Measurements from ENCODE around the gene PDZD8. TPM values are rescaled to one million over a fixed set of nuclear protein-coding genes. Genes with fewer than 3 reads are reported as not detected.

Gene PDZD8
- total RNA-seq, 2 experiments from 2014 or later = 10.9 to 13.4 TPM

DNA sequence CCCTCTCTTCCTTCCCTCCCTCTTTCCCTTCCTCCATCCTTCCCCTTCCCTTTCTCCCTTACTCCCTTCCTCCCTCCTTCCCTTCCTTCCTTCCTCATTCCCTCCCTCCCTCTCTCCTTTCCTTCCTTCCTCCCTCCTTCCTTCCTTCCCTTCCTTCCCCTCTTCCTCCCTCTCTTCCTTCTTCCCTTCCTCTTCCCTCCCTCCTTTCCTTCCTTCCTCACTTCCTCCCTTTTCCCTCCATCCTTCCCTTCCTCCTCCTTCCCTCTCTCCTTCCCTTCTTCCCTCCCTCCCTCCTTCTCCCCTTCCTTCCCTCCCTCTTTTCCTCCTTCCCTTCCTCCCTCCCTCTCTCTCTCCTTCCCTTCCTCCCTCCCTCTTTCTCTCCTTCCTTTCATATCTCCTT is 147.0 kb downstream of the PDZD8 start:
- ChIA-PET CTCF (no interaction called here), POLR2A (no interaction called here)
- H3K27me3 Mint-ChIP-seq = peaks cover 21% of the 10 kb centered on the region
- no peaks in the 10 kb centered on the region for H3K36me3 Mint-ChIP-seq (ENCODE audit: low read depth)
- no peaks in the 10 kb centered on the region for H3K4me1 Mint-ChIP-seq
- no peak overlapping the region for H3K4me3 Mint-ChIP-seq
- no peak for DNase-seq
- no peaks in the 10 kb centered on the region for H3K9me3 Mint-ChIP-seq
- no peak overlapping the region for H3K27ac Mint-ChIP-seq

Other genes with a start within 250 kb of the PDZD8 start
- not detected for gene VAX1, start 237.2 kb downstream of the PDZD8 start, total RNA-seq
- not detected for gene KCNK18, start 178.0 kb downstream of the PDZD8 start, total RNA-seq
- not detected for gene SLC18A2, start 134.3 kb downstream of the PDZD8 start, total RNA-seq
- gene EMX2, start 167.3 kb upstream of the PDZD8 start, total RNA-seq = not detected

All from activated CD4-positive, alpha-beta T cell treated with anti-CD3 and anti-CD28 coated beads, Interleukin-2, amount 10 ng/mL, durations not matched to agents 7 days and 5 days (primary cell).